HG03571 (cell line): ENCODE results near the gene SLC9A5.

Experiments
- ATAC-seq: cut with Tn5 transposase; IDR thresholded peaks from one replicate; pipeline ENCODE4 v1.9.1; 2021; ENCODE audit not compliant: unreplicated experiment

SLC9A5 gene

GRCh38 chr16:67305216-67306071, 56.7 kb downstream of the SLC9A5 start:
- no peak for ATAC-seq

- ATAC-seq: no peak
Measured at GRCh38 chr16:67310561-67310960, 61.8 kb downstream of the SLC9A5 start.

GRCh38 chr16:67311607-67312488, 63.1 kb downstream of the SLC9A5 start:
- ATAC-seq: no peak

- no peak for ATAC-seq
Measured at GRCh38 chr16:67312719-67313118, 63.9 kb downstream of the SLC9A5 start.

- no peak for ATAC-seq
Measured at GRCh38 chr16:67317853-67318252, 69.1 kb downstream of the SLC9A5 start.
